ENCODE data around the gene RIT2.

Gene RIT2

GRCh38 chr18:42814618-42815017, 300.9 kb downstream of the RIT2 start:
- Histone ChIP-seq H3K4me1 (ENCODE audit: control insufficient read depth, insufficient read depth, low read length) (no peaks in the 10 kb centered on the region), H3K36me3 (ENCODE audit: control insufficient read depth in 2 of 2, insufficient read depth in 1 of 2, low read length in 2 of 2) (no peaks in the 10 kb centered on the region), H3K27ac (ENCODE audit: extremely low read depth, low read depth, low read length) (no peak overlapping the region), H3K4me3 (ENCODE audit: low read depth, low read length) (no peak overlapping the region), H3K9me3 (ENCODE audit: control insufficient read depth, insufficient read depth, low read depth, low read length) (no peaks in the 10 kb centered on the region)
- POLR2A ChIA-PET, result no interaction called here
- CTCF ChIA-PET, result no interaction called here
- TF ChIP-seq ZSCAN30 (tag by site-specific recombination; IDR thresholded peaks at IDR 0.05) (no peak), ZNF211 (tag by site-specific recombination; IDR thresholded peaks at IDR 0.05; ENCODE audit: low read depth) (no peak), GLIS1 (tag by site-specific recombination; IDR thresholded peaks at IDR 0.05) (no peak), GLI4 (tag by site-specific recombination; IDR thresholded peaks at IDR 0.05) (no peak), HOXD13 (CRISPR knock-in tag; IDR thresholded peaks at IDR 0.05; ENCODE audit: borderline replicate concordance) (no peak), CTCF (tag by site-specific recombination; IDR thresholded peaks at IDR 0.05) (no peak), ZNF426 (tag by site-specific recombination; IDR thresholded peaks at IDR 0.05) (no peak), ZNF16 (tag by site-specific recombination; IDR thresholded peaks at IDR 0.05; ENCODE audit: low read depth) (no peak), OVOL3 (tag by site-specific recombination; IDR thresholded peaks at IDR 0.05) (no peak), KLF9 (tag by site-specific recombination; IDR thresholded peaks at IDR 0.05; ENCODE audit: low read depth) (no peak), ZNF133 (tag by site-specific recombination; IDR thresholded peaks at IDR 0.05) (no peak), ZFP37 (tag by site-specific recombination; IDR thresholded peaks at IDR 0.05) (no peak), ZNF155 (tag by site-specific recombination; IDR thresholded peaks at IDR 0.05) (no peak), TCF7L2 (IDR thresholded peaks at IDR 0.05; ENCODE audit: borderline replicate concordance, low read depth, low read length) (no peak), YY1 (tag by site-specific recombination; IDR thresholded peaks at IDR 0.05) (no peak), ZNF121 (tag by site-specific recombination; IDR thresholded peaks at IDR 0.05) (no peak)
- TF ChIP-seq, protein P1, sequence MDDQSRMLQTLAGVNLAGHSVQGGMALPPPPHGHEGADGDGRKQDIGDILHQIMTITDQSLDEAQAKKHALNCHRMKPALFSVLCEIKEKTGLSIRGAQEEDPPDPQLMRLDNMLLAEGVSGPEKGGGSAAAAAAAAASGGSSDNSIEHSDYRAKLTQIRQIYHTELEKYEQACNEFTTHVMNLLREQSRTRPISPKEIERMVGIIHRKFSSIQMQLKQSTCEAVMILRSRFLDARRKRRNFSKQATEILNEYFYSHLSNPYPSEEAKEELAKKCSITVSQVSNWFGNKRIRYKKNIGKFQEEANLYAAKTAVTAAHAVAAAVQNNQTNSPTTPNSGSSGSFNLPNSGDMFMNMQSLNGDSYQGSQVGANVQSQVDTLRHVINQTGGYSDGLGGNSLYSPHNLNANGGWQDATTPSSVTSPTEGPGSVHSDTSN (CRISPR knock-in tag; IDR thresholded peaks at IDR 0.05), result no peak

DNA sequence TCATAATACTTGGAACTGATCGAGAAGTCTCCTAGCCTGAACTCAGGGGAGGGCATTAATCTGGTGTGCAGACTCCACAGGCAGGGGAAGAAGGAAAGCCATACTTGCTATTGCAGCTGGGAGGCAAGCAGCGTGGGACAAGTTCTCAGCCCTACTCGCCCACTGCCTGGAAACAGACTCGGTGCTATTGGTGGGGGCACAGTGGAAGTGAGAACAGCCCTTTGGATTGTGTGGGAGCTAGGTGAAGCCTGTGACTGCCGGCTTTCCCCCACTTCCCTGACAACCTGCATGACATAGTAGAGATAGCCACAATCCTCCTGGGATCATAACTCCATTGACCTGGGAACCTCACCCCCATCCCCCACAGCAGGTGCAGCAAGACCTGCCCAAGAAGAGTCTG, 301.3 kb downstream of the RIT2 start:
- Histone ChIP-seq H3K36me3 (ENCODE audit: control insufficient read depth in 2 of 2, insufficient read depth in 1 of 2, low read length in 2 of 2) (no peaks in the 10 kb centered on the region), H3K4me1 (ENCODE audit: control insufficient read depth, insufficient read depth, low read length) (no peaks in the 10 kb centered on the region), H3K9me3 (ENCODE audit: control insufficient read depth, insufficient read depth, low read depth, low read length) (no peaks in the 10 kb centered on the region), H3K4me3 (ENCODE audit: low read depth, low read length) (no peak overlapping the region), H3K27ac (ENCODE audit: extremely low read depth, low read depth, low read length) (no peak overlapping the region)
- ChIA-PET CTCF (no interaction called here), POLR2A (no interaction called here)
- no peak for TF ChIP-seq ZNF266 (tag by site-specific recombination; IDR thresholded peaks at IDR 0.05; ENCODE audit: low read depth)

DNA sequence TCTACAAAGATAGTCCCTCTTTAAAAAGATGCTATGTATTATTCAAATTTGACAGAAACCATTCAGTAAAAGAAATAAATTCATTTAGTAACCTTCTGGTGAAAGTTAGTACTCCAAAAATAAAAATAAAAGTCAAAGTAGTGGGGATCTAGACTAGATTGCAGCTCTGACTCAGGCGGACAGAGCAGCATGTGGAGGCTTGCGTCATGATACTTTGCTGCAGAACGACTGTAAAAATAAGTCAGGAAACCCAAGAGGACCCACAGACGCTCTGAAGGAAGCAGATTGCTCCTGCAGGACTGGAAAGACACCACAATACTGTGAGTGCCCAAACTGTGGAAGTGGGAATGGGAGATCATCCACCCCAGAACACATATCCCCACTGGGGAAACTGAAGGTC, 301.9 kb downstream of the RIT2 start:
- no peaks in the 10 kb centered on the region for H3K4me1 ChIP-seq (ENCODE audit: control insufficient read depth, insufficient read depth, low read length)
- no peaks in the 10 kb centered on the region for H3K9me3 ChIP-seq (ENCODE audit: control insufficient read depth, insufficient read depth, low read depth, low read length)
- POLR2A ChIA-PET, result no interaction called here
- CTCF ChIA-PET, result no interaction called here
- H3K36me3 ChIP-seq (ENCODE audit: control insufficient read depth in 2 of 2, insufficient read depth in 1 of 2, low read length in 2 of 2), result no peaks in the 10 kb centered on the region
- TF ChIP-seq, protein P2, sequence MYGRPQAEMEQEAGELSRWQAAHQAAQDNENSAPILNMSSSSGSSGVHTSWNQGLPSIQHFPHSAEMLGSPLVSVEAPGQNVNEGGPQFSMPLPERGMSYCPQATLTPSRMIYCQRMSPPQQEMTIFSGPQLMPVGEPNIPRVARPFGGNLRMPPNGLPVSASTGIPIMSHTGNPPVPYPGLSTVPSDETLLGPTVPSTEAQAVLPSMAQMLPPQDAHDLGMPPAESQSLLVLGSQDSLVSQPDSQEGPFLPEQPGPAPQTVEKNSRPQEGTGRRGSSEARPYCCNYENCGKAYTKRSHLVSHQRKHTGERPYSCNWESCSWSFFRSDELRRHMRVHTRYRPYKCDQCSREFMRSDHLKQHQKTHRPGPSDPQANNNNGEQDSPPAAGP (tag by site-specific recombination; IDR thresholded peaks at IDR 0.05), result no peak
- no peak for TF ChIP-seq ZSCAN30 (tag by site-specific recombination; IDR thresholded peaks at IDR 0.05)
- no peak for TF ChIP-seq PATZ1 (tag by site-specific recombination; IDR thresholded peaks at IDR 0.05)
- TF ChIP-seq ZNF449 (tag by site-specific recombination; IDR thresholded peaks at IDR 0.05), result no peak
- TF ChIP-seq SCRT1 (tag by site-specific recombination; IDR thresholded peaks at IDR 0.05; ENCODE audit: borderline replicate concordance), result no peak
- TF ChIP-seq, protein P3, sequence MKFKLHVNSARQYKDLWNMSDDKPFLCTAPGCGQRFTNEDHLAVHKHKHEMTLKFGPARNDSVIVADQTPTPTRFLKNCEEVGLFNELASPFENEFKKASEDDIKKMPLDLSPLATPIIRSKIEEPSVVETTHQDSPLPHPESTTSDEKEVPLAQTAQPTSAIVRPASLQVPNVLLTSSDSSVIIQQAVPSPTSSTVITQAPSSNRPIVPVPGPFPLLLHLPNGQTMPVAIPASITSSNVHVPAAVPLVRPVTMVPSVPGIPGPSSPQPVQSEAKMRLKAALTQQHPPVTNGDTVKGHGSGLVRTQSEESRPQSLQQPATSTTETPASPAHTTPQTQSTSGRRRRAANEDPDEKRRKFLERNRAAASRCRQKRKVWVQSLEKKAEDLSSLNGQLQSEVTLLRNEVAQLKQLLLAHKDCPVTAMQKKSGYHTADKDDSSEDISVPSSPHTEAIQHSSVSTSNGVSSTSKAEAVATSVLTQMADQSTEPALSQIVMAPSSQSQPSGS (tag by site-specific recombination; IDR thresholded peaks at IDR 0.05; ENCODE audit: low read depth), result no peak
- no peak for TF ChIP-seq ZNF830 (tag by site-specific recombination; IDR thresholded peaks at IDR 0.05; ENCODE audit: low read depth)
- no peak overlapping the region for H3K4me3 ChIP-seq (ENCODE audit: low read depth, low read length)
- H3K27ac ChIP-seq (ENCODE audit: extremely low read depth, low read depth, low read length), result no peak overlapping the region
